Kidney (tissue), 14 donors: Measurements from ENCODE around the gene FZD8. TPM values are rescaled to one million over a fixed set of nuclear protein-coding genes. Genes with fewer than 3 reads are reported as not detected.

ENCODE experiments used
- DNase-seq, 5 donors: peaks; one replicate each; pipeline ENCODE4 v3.0.0-alpha.2; 2013 to 2020
- FAIRE-seq: peaks from 2 replicates; lab custom pipeline; 2012; peaks lifted over from hg19 to GRCh38; lab: Jason Lieb, UNC
- H3K27ac ChIP-seq, 2 donors: one replicate each; pipeline ENCODE4 v1.7.0; 2013; ENCODE audit warnings: low read depth in 2 of 2, low read length in 2 of 2, inconsistent platforms in 1 of 2
- H3K27me3 ChIP-seq: one replicate; pipeline ENCODE4 v1.7.1; 2013; ENCODE audit warnings: low read length, inconsistent platforms; ENCODE audit not compliant: control insufficient read depth, insufficient read depth
- H3K36me3 ChIP-seq, 3 donors: one replicate each; pipeline versions ENCODE4 v1.7.0 to v1.7.1; 2013; ENCODE audit warnings: low read length in 3 of 3, control low read depth in 1 of 3, inconsistent platforms in 1 of 3; ENCODE audit not compliant: insufficient read depth in 3 of 3, control insufficient read depth in 2 of 3
- H3K4me1 ChIP-seq, 3 donors: one replicate each; pipeline versions ENCODE4 v1.7.0 to v1.7.1; 2013; ENCODE audit warnings: low read length in 3 of 3, inconsistent platforms in 1 of 3, low read depth in 1 of 3; ENCODE audit not compliant: control insufficient read depth in 2 of 3, insufficient read depth in 2 of 3
- H3K4me3 ChIP-seq, 3 donors: one replicate each; pipeline versions ENCODE4 v1.7.0 to v1.8.1; 2013; ENCODE audit warnings: low read length in 3 of 3, control low read depth in 1 of 3, inconsistent platforms in 1 of 3
- H3K9ac ChIP-seq, 3 donors: one replicate each; pipeline versions ENCODE4 v1.7.0 to v1.7.1; 2013; ENCODE audit warnings: low read length in 3 of 3, control low read depth in 1 of 3, inconsistent platforms in 1 of 3
- H3K9me3 ChIP-seq, 3 donors: one replicate each; pipeline versions ENCODE4 v1.7.0 to v1.7.1; 2013; ENCODE audit warnings: low read length in 3 of 3, control low read depth in 1 of 3, inconsistent platforms in 1 of 3; ENCODE audit not compliant: control insufficient read depth in 2 of 3, insufficient read depth in 1 of 3
- CTCF ChIP-seq: IDR thresholded peaks from 3 replicates; pipeline ENCODE4 v1.5.1; 2012; ENCODE audit warnings: mild to moderate bottlenecking, moderate library complexity, borderline replicate concordance; ENCODE audit not compliant: insufficient read depth; ENCODE audit errors: extremely low read depth
- intact Hi-C: fragments of 100-400 bp; cut with DNase I; formaldehyde crosslinking; loops from one replicate; pipeline ENCODE4 v1.11.1; 2022
- polyA plus RNA-seq: library from polyadenylated mRNA; stranded (reverse); fragments of 350-450 nt; fragmentation: Illumina TruSeq; extraction: RNeasy Lipid Tissue Mini Kit (QIAGEN cat#74804); gene quantifications from one replicate; pipeline ENCODE4 v1.2.3, GENCODE V29; 2014; ENCODE audit warnings: low read depth, low replicate concordance; ENCODE audit not compliant: insufficient read depth
- total RNA-seq: library from RNA; stranded (reverse); fragmentation: NEBNext Ultra II Directional; extraction: Animal tissue kit (Norgen Biotek cat#: 25700); gene quantifications from one replicate; pipeline ENCODE4 v1.2.1, GENCODE V29; 2021
- donor health status: control.
- donor health status: control.
- donor health status: control.
- donor health status: control.
- donor health status: control.
- donor health status: DM: yes; HTN: yes; CAD: no.
- donor health status: Normal renal cell carcinoma (clear cell type).

The FZD8 gene
- total and polyA plus RNA-seq, 2 donors from 2014 or later, result 10.8 to 18.8 TPM

- no peaks in the 10 kb centered on the region for H3K27me3 ChIP-seq
- FAIRE-seq, result no peak
Observed at GRCh38 chr10:35613107-35613440, 29.0 kb downstream of the FZD8 start.

GRCh38 chr10:35612385-35613106, 29.6 kb downstream of the FZD8 start:
- no peak for TF ChIP-seq CTCF
- Histone ChIP-seq H3K4me1 (no peaks in the 10 kb centered on the region), H3K9ac (no peak overlapping the region), H3K4me3 (no peak overlapping the region), H3K27ac (no peak overlapping the region), H3K36me3 (no peaks in the 10 kb centered on the region), H3K27me3 (no peaks in the 10 kb centered on the region), H3K9me3 (no peaks in the 10 kb centered on the region)
- DNase-seq (no peak), FAIRE-seq (no peak)
- intact Hi-C loops, result no loop called here

More at GRCh38 chr10:35613107-35613440, 29.0 kb downstream of the FZD8 start:
- H3K4me1 ChIP-seq, result no peaks in the 10 kb centered on the region
- TF ChIP-seq CTCF, result no peak
- intact Hi-C loops, result no loop called here
- no peak overlapping the region for H3K4me3 ChIP-seq
- no peaks in the 10 kb centered on the region for H3K9me3 ChIP-seq
- no peaks in the 10 kb centered on the region for H3K36me3 ChIP-seq
- H3K27ac ChIP-seq, result no peak overlapping the region
- no peak overlapping the region for H3K9ac ChIP-seq
- no peak for DNase-seq

- no peaks in the 10 kb centered on the region for H3K4me1 ChIP-seq
- FAIRE-seq (no peak), DNase-seq (no peak)
- H3K27ac ChIP-seq, result no peak overlapping the region
- peaks cover 3% of the 10 kb centered on the region for H3K27me3 ChIP-seq
- no peak overlapping the region for H3K9ac ChIP-seq
- TF ChIP-seq CTCF, result no peak
- no peaks in the 10 kb centered on the region for H3K36me3 ChIP-seq
- H3K4me3 ChIP-seq, result no peak overlapping the region
- no peaks in the 10 kb centered on the region for H3K9me3 ChIP-seq
- intact Hi-C loops, result no loop called here
Observed at GRCh38 chr10:35611750-35612149, 30.3 kb downstream of the FZD8 start.

GRCh38 chr10:35608328-35608672, 33.8 kb downstream of the FZD8 start:
- peak in 1 of 5 donors; percentile 58 for DNase-seq
- intact Hi-C loops, result no loop called here
- Histone ChIP-seq H3K4me1 (no peaks in the 10 kb centered on the region), H3K27ac (no peak overlapping the region), H3K4me3 (no peak overlapping the region), H3K9me3 (no peaks in the 10 kb centered on the region), H3K27me3 (peaks cover 3% of the 10 kb centered on the region), H3K9ac (no peak overlapping the region), H3K36me3 (no peaks in the 10 kb centered on the region)
- no peak for FAIRE-seq
- TF ChIP-seq CTCF, result no peak
